T follicular helper cell (primary cell): ENCODE results near the gene FAS.

ENCODE experiments used
- DNase-seq: peaks from one replicate; pipeline ENCODE4 v3.0.0-alpha.2; 2020; ENCODE audit warnings: low read depth
- total RNA-seq, 2 experiments: gene quantifications; one replicate each; lab custom pipeline; 2026; lab: John Stamatoyannopoulos, UW

Gene FAS
- 79.7 to 172 reads per million in 2 experiments for total RNA-seq

GRCh38 chr10:88990384-88991160 lies at the start of gene FAS:
TSS of gene FAS (plus strand) at chr10:88990798. CDS start at chr10:88990877, 79 bp downstream.
- peak; percentile 78 for DNase-seq

GRCh38 chr10:88941026-88941425 lies 49.6 kb upstream of the FAS start:
- no peak for DNase-seq

- DNase-seq: no peak
Measured at GRCh38 chr10:88943778-88944177, 46.8 kb upstream of the FAS start.

- DNase-seq: no peak
Measured at GRCh38 chr10:88944813-88945212, 45.8 kb upstream of the FAS start.

GRCh38 chr10:88946200-88946599 lies 44.4 kb upstream of the FAS start:
- DNase-seq: no peak

- DNase-seq: no peak
Measured at GRCh38 chr10:88946965-88947590, 43.5 kb upstream of the FAS start.

GRCh38 chr10:88949051-88949450 lies 41.5 kb upstream of the FAS start:
- no peak for DNase-seq

- no peak for DNase-seq
Measured at GRCh38 chr10:88949912-88950837, 40.4 kb upstream of the FAS start.

GRCh38 chr10:88952647-88953111 lies 37.9 kb upstream of the FAS start, which contains the start of gene ACTA2:
TSS of gene ACTA2 (minus strand) at chr10:88952773. CDS start at chr10:88948930, 3,843 bp downstream.
- no peak for DNase-seq

GRCh38 chr10:88953662-88954061 lies 36.9 kb upstream of the FAS start:
- DNase-seq: no peak

GRCh38 chr10:88954458-88955083 lies 36.0 kb upstream of the FAS start:
- no peak for DNase-seq

GRCh38 chr10:88957381-88957780 lies 33.2 kb upstream of the FAS start:
- DNase-seq: no peak

- no peak for DNase-seq
Measured at GRCh38 chr10:88958721-88959120, 31.9 kb upstream of the FAS start.

- no peak for DNase-seq
Measured at GRCh38 chr10:88960802-88961201, 29.8 kb upstream of the FAS start.

- DNase-seq: no peak
Measured at GRCh38 chr10:88961266-88961665, 29.3 kb upstream of the FAS start.

- no peak for DNase-seq
Measured at GRCh38 chr10:88962336-88962735, 28.3 kb upstream of the FAS start.

- DNase-seq: no peak
Measured at GRCh38 chr10:88963318-88963717, 27.3 kb upstream of the FAS start.

- no peak for DNase-seq
Measured at GRCh38 chr10:88964360-88964759, 26.2 kb upstream of the FAS start.

- DNase-seq: no peak
Measured at GRCh38 chr10:88964869-88965415, 25.7 kb upstream of the FAS start.

GRCh38 chr10:88966797-88967196 lies 23.8 kb upstream of the FAS start:
- no peak for DNase-seq

GRCh38 chr10:88968391-88968790 lies 22.2 kb upstream of the FAS start:
- no peak for DNase-seq
